Thoracic aorta (tissue), 2 donors: ENCODE results near the gene PRKG2. TPM values are rescaled to one million over a fixed set of nuclear protein-coding genes. Genes with fewer than 3 reads are reported as not detected.

Experiments
- ATAC-seq: fragments of 150-250 bp; one replicate; pipeline ENCODE4 v1.8.0; 2017; ENCODE audit warnings: low read depth; ENCODE audit not compliant: insufficient number of reproducible peaks, low FRiP score
- DNase-seq: peaks from one replicate; pipeline ENCODE4 v3.0.0-alpha.2; 2020; ENCODE audit warnings: low spot score
- H3K27ac ChIP-seq, 2 donors: fragments of 200-600 bp; sonication (generic); 1 replicate in 1 of 2; 2 replicates in 1 of 2; pipeline ENCODE4 v1.5.1; 2016; ENCODE audit warnings: mild to moderate bottlenecking in 2 of 2, moderate library complexity in 2 of 2
- H3K27me3 ChIP-seq: fragments of 200-600 bp; sonication (generic); replicated peaks from 2 replicates; pipeline ENCODE4 v1.6.0; 2016; ENCODE audit warnings: mild to moderate bottlenecking; ENCODE audit not compliant: insufficient read depth
- H3K36me3 ChIP-seq: fragments of 200-600 bp; sonication (generic); one replicate; pipeline ENCODE4 v1.5.1; 2016
- H3K4me1 ChIP-seq, 2 donors: fragments of 200-600 bp; sonication (generic); 1 replicate in 1 of 2; 2 replicates in 1 of 2; pipeline versions ENCODE4 v1.5.1 to v1.6.0; 2016; ENCODE audit warnings: low read depth in 2 of 2, mild to moderate bottlenecking in 1 of 2; ENCODE audit not compliant: control insufficient read depth in 1 of 2
- H3K4me3 ChIP-seq: fragments of 200-600 bp; sonication (generic); 2 replicates; pipeline ENCODE4 v1.5.1; 2016; ENCODE audit warnings: mild to moderate bottlenecking
- H3K9me3 ChIP-seq: fragments of 200-600 bp; sonication (generic); 2 replicates; pipeline ENCODE4 v1.5.1; 2016
- total RNA-seq, 2 donors: library from RNA; depleted of rRNA; stranded (reverse); fragments of >200 nt; gene quantifications; one replicate each; pipeline versions ENCODE4 v1.1.0 to v1.2.3, GENCODE V29; 2016
- TF ChIP-seq, protein P1 (sequence below): fragments of 200-600 bp; sonication (generic); IDR thresholded peaks from one replicate; pipeline ENCODE4 v1.5.1; 2019; ENCODE audit warnings: antibody characterized with exemption

PRKG2 gene
- total RNA-seq, 2 donors from 2014 or later, result 0.14 TPM; not detected in 1

DNA sequence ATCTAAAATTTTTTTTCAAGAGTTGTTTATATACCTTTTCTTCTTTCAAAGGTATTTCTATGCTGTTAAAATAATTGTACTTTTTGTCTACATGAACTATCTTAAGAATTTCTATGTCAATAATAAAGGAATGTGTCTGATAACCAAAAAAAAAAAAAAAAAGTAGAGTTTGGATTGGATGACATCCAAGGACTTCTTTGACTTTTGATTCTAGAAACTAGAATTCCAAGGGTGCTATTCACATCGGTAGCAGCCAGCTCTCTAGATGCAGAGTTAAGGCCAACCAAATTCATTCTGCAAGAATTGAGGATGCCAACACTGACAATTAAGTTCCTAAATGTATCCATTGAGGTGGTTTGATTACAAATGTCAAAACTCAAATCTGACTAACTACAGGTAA is 42.0 kb upstream of the PRKG2 start:
- Histone ChIP-seq H3K36me3 (no peaks in the 10 kb centered on the region), H3K27me3 (no peaks in the 10 kb centered on the region), H3K9me3 (no peaks in the 10 kb centered on the region), H3K27ac (no peak overlapping the region), H3K4me1 (peaks cover 0 to 15% of the 10 kb centered on the region in 2 donors), H3K4me3 (no peak overlapping the region)
- ATAC-seq (no peak), DNase-seq (no peak)
- TF ChIP-seq, protein P1, sequence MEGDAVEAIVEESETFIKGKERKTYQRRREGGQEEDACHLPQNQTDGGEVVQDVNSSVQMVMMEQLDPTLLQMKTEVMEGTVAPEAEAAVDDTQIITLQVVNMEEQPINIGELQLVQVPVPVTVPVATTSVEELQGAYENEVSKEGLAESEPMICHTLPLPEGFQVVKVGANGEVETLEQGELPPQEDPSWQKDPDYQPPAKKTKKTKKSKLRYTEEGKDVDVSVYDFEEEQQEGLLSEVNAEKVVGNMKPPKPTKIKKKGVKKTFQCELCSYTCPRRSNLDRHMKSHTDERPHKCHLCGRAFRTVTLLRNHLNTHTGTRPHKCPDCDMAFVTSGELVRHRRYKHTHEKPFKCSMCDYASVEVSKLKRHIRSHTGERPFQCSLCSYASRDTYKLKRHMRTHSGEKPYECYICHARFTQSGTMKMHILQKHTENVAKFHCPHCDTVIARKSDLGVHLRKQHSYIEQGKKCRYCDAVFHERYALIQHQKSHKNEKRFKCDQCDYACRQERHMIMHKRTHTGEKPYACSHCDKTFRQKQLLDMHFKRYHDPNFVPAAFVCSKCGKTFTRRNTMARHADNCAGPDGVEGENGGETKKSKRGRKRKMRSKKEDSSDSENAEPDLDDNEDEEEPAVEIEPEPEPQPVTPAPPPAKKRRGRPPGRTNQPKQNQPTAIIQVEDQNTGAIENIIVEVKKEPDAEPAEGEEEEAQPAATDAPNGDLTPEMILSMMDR, result no peak

DNA sequence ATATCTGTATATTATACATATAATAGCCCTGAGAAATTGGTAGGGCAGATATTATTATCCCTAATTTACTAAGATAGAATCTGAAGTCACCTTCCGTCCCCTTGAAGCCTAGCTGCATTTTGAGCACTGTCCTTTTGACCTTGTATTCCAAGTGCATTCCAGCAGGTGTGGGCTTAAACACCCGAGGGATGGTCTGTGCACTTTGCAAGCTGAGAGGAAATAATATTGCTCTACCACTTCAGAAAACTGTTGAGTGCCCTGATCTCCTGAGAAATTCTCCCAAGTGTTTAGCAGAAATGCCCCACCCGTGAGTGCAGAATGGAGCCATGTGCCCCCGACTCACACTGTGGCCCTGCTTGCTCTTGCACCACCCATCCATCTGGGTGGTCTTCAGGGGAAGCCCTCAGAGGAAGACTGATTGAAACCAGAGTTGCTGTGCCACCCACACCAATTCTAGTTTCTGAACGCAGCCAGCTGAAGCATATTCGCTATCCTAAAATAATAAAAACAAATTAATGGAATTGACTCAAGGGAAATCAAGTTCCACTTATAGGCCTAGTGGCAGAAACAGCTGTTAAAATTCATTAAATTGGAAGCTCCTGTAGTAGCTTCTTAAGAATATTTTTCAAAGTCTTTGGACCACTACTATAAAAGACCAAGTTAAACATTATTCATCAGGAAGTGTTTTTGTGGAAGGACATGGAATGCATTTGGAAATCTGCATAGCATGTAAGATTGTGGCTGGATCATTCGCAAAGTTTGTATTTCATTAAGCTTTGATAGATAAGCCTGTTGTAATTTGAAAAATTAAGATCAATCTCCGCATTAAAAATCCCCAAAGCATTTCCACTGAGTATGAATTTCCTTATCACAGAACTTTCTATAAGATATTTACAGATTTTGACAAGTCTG is 41.3 kb upstream of the PRKG2 start:
- H3K27ac ChIP-seq, result no peak overlapping the region
- H3K27me3 ChIP-seq, result no peaks in the 10 kb centered on the region
- TF ChIP-seq, protein P1, result no peak
- no peaks in the 10 kb centered on the region for H3K9me3 ChIP-seq
- H3K36me3 ChIP-seq, result no peaks in the 10 kb centered on the region
- no peak for ATAC-seq
- no peak overlapping the region for H3K4me3 ChIP-seq
- peaks cover 0 to 15% of the 10 kb centered on the region in 2 donors for H3K4me1 ChIP-seq
- DNase-seq, result no peak

DNA sequence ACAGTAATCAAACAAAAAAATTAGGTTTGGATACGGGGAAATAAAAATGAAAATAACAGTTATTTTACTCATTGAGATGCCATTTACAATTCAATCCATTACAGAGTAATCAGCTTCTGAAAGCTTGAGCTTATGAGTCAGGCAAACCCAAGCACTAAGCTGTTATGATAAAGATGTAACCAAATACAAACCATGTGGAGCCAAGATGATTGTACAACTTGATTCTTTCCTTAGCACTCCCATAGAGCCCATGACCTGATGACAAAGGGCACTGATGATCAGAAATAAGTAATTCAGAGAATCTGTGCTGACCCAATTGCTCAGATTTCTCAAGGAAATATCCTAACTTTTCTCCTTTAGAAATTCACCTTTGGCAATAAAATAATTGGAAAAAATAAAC is 40.5 kb upstream of the PRKG2 start:
- Histone ChIP-seq H3K27ac (no peak overlapping the region), H3K4me1 (peaks cover 0 to 15% of the 10 kb centered on the region in 2 donors), H3K36me3 (no peaks in the 10 kb centered on the region), H3K4me3 (no peak overlapping the region), H3K9me3 (no peaks in the 10 kb centered on the region), H3K27me3 (no peaks in the 10 kb centered on the region)
- ATAC-seq, result no peak
- DNase-seq, result no peak
- TF ChIP-seq, protein P1, result no peak

DNA sequence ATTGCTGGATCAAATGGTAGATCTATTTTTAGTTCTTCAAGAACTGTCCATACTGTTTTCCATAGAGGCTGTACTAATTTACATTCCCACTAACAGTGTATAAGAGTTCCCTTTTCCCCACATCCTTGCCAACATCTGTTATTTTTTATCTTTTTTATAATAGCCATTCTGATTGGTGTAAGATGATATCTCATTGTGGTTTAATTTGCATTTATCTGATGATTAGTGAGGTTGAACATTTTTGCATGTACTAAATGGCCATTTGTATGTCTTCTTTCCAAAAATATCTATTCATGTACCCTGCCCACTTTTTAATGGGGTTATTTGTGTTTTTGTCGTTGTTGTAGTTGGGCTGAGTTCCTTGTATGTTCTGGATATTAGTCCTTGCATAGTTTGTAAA is 35.4 kb upstream of the PRKG2 start:
- H3K4me1 ChIP-seq, result no peaks in the 10 kb centered on the region
- TF ChIP-seq, protein P1, result no peak
- H3K4me3 ChIP-seq, result no peak overlapping the region
- no peak overlapping the region for H3K27ac ChIP-seq
- no peak for ATAC-seq
- H3K9me3 ChIP-seq, result no peaks in the 10 kb centered on the region
- H3K27me3 ChIP-seq, result no peaks in the 10 kb centered on the region
- DNase-seq, result no peak
- no peaks in the 10 kb centered on the region for H3K36me3 ChIP-seq

DNA sequence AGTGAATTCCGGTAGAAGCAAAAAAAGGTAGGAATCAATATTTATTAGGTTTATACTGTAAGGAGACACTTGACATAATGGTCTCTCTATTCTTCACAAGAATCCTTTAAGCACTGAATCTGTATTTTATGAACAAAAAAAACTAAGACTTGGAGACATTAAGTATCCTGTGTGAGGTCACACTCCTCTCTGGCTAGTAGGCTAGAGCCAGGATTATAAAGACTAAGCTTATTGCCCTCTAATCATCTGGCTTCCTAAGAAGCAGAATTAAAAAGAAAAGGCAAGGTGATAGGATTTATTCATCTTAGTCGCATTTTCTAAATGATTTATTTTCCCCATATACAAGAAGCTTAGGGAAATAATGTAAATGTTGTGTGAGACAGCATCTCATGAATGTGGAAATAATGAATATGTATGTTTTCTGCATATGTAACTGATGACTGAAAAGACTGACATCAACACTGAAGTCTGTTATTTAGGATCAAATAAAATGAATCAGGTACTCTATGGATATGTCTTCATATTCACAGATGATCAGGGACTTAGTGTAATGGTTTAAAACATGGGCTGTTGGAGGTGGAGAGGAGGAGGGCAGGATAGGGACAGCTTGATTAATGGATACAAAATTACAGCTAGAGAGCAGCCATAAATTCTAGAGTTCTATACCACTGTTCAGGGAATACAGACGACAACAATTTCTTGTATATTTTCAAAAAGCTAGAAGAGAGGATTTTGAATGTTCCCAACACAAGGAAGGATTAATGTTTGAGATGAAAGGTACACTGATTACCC is 30.4 kb upstream of the PRKG2 start:
- ATAC-seq, result no peak
- H3K4me3 ChIP-seq, result no peak overlapping the region
- H3K27me3 ChIP-seq, result no peaks in the 10 kb centered on the region
- no peak for DNase-seq
- H3K9me3 ChIP-seq, result no peaks in the 10 kb centered on the region
- H3K4me1 ChIP-seq, result no peaks in the 10 kb centered on the region
- no peaks in the 10 kb centered on the region for H3K36me3 ChIP-seq
- TF ChIP-seq, protein P1, result no peak
- H3K27ac ChIP-seq, result no peak overlapping the region
